CD4-positive, alpha-beta T cell treated with Interleukin-6 at 100 ng/mL for 8 hours (primary cell): ENCODE results near the gene TIMM13.
"Not testable (repeated sequence)": the region's sequence is repeated elsewhere in the genome, so short reads cannot be mapped to it uniquely, and the experiment has no call there.

Experiments used
- DNase-seq: peaks from one replicate; pipeline ENCODE4 v3.0.0-alpha.2; 2020; ENCODE audit warnings: mixed read lengths, low spot score

The TIMM13 gene

GRCh38 chr19:2427429-2428320 is at the start of gene TIMM13:
Gene TIMM13, minus strand, starts transcription at chr19:2427586. Its CDS starts 53 bp downstream, at chr19:2427533.
- peak; percentile 95 for DNase-seq

GRCh38 chr19:2476451-2477140 is 49.2 kb upstream of the TIMM13 start:
- peak; percentile 66 for DNase-seq

- DNase-seq, result peak; percentile 97
Measured at GRCh38 chr19:2475702-2476450, 48.5 kb upstream of the TIMM13 start, which contains the start of gene GADD45B. Gene GADD45B, plus strand, starts transcription at chr19:2476127. Its CDS starts 232 bp downstream, at chr19:2476359.

- DNase-seq, result peak; percentile 48
Measured at GRCh38 chr19:2475018-2475701, 47.8 kb upstream of the TIMM13 start.

- peak; percentile 78 for DNase-seq
Measured at GRCh38 chr19:2474232-2475017, 47.0 kb upstream of the TIMM13 start.

GRCh38 chr19:2469915-2470200 is 42.5 kb upstream of the TIMM13 start:
- DNase-seq, result not testable (repeated sequence)

GRCh38 chr19:2469102-2469914 is 41.9 kb upstream of the TIMM13 start:
- no peak for DNase-seq

- no peak for DNase-seq
Measured at GRCh38 chr19:2468596-2468995, 41.2 kb upstream of the TIMM13 start.

GRCh38 chr19:2464389-2464788 is 37.0 kb upstream of the TIMM13 start:
- DNase-seq, result no peak

GRCh38 chr19:2463694-2464093 is 36.3 kb upstream of the TIMM13 start:
- not testable (repeated sequence) for DNase-seq

- DNase-seq, result no peak
Measured at GRCh38 chr19:2462635-2463421, 35.4 kb upstream of the TIMM13 start.

GRCh38 chr19:2461751-2462634 is 34.6 kb upstream of the TIMM13 start:
- peak; percentile 33 for DNase-seq

GRCh38 chr19:2460245-2460644 is 32.9 kb upstream of the TIMM13 start:
- DNase-seq, result no peak

GRCh38 chr19:2458776-2459175 is 31.4 kb upstream of the TIMM13 start:
- not testable (repeated sequence) for DNase-seq

- DNase-seq, result no peak
Measured at GRCh38 chr19:2458054-2458453, 30.7 kb upstream of the TIMM13 start.

GRCh38 chr19:2457394-2458037 is 30.1 kb upstream of the TIMM13 start:
- DNase-seq, result no peak

GRCh38 chr19:2455851-2456570 is 28.6 kb upstream of the TIMM13 start:
- DNase-seq, result peak; percentile 34
